GM19324 (cell line): Measurements from ENCODE around the gene NFE2.
"Not testable (repeated sequence)": the region's sequence is repeated elsewhere in the genome, so short reads cannot be mapped to it uniquely, and the experiment has no call there.

Experiments
- ATAC-seq: cut with Tn5 transposase; IDR thresholded peaks from one replicate; pipeline ENCODE4 v1.9.1; 2021; ENCODE audit warnings: mild to moderate bottlenecking, moderate library complexity; ENCODE audit not compliant: unreplicated experiment, low FRiP score

Gene NFE2

DNA sequence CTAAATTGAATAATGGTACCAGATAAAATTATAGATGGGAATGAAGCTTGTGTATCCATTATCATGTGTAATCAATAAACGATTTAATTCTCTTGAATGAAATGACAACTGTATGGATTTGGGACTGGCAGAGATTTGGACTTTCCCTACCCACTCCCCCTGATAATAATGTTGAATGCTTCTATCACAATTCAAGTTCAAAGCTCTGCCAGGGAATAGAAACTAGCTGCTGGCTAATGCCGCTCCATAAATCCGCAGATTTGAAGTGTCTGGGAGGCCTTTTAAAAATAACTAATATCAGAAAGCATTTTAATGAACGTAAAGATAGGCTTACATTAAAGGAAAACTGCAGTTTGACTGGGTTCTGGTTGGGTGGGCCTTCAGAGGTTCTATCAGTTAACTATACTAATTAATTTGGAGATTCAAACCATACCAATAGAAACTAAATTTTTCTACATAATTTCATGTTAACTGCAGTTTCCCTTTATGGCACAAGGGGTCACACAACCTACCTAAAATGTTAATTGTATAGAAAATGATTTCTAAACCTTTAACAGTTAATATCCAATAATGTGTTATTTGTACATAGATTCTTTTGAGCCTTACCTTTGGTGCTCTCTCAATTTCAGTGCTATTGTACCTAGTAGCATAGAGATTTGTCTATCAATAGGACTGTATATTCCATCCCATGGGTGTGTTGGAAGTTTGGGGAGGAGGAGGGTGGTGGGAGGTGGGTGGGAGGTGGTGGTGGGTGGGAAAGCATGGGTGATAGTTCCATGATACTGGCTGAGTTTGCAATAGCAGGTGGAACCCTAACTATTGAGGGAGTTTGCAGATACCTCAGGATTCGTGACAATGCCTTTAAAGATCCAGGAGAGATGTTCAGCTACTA, 15.4 kb downstream of the NFE2 start:
- no peak for ATAC-seq

DNA sequence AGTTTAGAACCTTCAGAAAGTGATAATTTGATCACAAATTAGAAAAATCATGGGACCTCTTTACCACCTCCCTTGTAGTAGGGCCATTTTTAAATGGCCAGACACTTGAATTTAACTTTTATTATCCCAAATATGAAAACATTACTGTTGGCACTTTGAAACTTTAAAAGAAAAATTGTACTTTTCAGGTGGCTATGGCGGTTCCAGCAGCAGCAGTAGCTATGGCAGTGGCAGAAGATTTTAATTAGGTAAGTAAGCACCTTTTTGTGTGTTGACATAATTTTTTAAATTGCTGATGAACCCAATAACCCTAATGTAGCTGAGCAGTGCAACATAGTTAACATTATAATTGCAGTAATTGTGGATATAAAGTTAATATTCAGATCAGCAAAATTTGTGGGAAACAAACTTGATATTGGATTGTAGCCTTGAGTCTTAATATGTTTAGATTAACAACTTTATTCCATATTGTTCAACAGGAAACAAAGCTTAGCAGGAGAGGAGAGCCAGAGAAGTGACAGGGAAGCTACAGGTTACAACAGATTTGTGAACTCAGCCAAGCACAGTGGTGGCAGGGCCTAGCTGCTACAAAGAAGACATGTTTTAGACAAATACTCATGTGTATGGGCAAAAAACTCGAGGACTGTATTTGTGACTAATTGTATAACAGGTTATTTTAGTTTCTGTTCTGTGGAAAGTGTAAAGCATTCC, 16.6 kb downstream of the NFE2 start:
- not testable (repeated sequence) for ATAC-seq

DNA sequence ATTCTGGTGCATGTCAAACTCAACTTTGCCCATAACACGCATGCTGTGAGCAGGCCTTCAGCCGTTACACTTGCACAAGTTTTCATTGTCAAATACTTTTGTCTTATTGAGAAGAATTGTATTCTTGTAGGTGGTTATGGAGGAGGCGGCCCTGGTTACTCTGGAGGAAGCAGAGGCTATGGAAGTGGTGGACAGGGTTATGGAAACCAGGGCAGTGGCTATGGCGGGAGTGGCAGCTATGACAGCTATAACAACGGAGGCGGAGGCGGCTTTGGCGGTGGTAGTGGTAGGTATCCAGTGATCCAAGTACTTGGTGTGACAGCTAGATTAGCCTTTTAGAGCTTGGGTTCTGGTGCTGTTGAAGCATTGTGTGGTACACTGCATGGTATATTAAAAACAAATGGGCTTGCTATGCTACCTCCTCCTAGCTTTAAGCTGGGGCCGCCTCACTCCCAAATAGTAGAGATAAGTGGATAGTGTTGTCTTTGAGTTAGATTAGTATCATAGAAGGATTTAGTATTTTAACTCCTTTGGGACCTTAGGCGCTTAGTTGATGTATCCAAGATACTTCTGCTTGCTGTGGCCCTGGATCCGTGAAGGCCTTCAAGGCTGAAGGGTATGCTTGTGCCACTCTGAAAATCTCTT, 17.7 kb downstream of the NFE2 start:
- no peak for ATAC-seq

DNA sequence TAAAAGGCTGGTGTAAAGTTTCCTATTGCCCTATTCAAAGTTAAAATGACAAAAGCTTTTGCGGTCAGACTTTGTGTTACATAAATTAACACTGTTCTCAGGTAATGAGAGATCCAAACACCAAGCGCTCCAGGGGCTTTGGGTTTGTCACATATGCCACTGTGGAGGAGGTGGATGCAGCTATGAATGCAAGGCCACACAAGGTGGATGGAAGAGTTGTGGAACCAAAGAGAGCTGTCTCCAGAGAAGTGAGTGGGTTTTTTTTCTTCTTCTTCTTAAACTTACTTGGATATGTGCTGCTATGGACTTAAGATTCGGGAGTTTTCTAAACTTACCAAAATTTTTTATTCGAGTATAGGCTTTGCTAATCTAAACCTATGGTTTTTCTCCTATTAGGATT, 19.1 kb downstream of the NFE2 start:
- not testable (repeated sequence) for ATAC-seq

DNA sequence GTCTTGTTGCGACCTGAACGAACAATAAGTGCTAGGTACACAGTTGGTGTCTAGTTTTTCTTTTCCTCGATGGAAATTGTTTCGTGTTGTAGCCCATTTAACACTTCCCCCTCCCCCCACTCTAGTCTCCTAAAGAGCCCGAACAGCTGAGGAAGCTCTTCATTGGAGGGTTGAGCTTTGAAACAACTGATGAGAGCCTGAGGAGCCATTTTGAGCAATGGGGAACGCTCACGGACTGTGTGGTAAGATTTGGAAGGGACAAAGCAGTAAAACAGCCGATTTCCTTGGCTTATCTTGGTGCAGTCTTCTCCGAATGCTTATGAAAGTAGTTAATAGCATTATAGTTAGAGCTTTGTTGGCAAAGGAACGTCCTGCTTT, 19.6 kb downstream of the NFE2 start:
- ATAC-seq: not testable (repeated sequence)

DNA sequence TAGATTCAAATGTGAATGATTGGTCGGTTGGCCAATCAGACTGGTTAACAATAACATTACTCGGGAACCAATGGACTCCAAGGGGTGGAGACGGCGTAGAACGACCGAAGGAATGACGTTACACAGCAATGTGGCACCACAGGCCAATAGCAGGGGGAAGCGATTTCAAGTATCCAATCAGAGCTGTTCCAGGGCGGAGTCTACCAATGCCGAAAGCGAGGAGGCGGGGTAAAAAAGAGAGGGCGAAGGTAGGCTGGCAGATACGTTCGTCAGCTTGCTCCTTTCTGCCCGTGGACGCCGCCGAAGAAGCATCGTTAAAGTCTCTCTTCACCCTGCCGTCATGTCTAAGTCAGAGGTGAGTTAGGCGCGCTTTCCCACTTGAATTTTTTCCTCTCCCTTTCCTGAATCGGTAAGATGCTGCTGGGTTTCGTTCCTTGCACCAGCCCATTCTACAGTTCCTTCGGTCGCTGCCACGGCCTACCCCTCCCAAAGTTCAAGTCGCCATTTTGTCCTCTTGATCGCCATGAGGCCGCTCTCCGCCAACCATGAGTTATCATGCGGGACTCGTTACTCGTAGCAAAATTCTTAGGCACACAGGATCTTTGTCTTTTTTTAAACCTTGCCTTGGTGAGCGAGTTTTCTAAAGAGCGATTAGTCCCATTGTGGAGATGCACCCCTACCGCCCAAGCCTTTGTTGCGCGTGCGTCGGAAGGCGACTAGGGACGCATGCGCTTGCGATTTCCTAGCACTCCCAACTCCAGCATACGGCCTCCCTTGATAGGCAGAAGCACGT, 20.2 kb downstream of the NFE2 start, which contains the start of gene HNRNPA1:
Gene HNRNPA1 (plus strand): TSS at position 259 of the 793 bp plus-strand sequence. CDS start 82 bp downstream, at position 341.
- peak; percentile 91 for ATAC-seq

DNA sequence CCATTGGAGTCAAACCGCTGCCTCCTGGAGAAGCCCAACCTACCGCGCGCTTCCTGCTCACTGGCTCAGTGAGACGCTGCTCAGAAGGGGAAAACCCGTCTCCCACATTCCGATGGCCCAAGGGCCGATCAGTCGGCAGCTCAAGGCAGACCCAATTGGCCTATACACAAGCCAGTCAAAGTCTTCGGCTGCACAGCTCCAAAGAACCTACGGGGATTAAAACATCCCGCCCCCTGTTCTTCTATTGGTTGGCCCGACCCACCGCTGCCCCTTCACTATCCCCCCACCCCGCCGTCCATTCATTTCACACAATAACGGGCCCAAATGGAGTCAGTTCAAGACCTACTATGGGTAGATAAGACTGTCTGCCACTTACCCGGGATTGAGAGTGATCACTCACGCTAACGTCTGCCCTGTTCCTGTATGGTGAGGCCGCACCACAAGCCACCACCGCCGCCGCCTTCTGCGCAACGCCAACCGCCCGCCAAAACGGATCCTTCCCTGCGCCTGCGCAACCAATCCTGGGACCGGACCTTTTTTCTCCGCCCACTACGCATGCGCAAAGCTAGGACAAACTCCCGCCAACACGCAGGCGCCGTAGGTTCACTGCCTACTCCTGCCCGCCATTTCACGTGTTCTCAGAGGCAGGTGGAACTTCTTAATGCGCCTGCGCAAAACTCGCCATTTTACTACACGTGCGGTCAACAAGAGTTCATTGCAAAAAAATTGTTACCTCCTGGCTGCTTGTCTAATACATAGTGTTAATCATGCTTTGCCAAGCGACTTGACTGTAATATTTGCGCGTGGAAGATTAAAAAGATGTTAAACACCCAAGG, 21.0 kb downstream of the NFE2 start, which contains the start of gene CBX5:
Gene CBX5 (minus strand): TSS at position 491 of the 836 bp plus-strand sequence. CDS start 22,472 bp downstream, outside the sequence.
- ATAC-seq: peak; percentile 69

DNA sequence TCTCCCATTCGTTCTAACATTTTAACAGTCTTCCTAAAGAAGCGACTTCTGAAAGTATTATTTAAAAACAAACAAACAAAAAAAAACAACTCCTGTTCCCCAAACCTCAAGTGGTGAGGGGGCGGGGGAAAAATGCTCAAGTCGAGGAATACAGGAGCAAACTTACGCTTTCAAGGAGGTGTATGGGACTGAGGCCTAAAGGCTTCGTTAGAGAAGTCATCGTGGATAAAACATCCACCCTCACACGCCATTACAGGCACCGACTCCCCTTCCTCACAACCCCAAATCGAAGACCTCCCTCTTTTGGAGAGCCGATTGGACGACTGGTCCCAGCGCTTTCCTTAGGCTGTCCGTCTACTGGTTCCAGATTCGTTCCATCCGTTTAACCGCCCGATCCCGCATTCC, 21.6 kb downstream of the NFE2 start:
- ATAC-seq: no peak

DNA sequence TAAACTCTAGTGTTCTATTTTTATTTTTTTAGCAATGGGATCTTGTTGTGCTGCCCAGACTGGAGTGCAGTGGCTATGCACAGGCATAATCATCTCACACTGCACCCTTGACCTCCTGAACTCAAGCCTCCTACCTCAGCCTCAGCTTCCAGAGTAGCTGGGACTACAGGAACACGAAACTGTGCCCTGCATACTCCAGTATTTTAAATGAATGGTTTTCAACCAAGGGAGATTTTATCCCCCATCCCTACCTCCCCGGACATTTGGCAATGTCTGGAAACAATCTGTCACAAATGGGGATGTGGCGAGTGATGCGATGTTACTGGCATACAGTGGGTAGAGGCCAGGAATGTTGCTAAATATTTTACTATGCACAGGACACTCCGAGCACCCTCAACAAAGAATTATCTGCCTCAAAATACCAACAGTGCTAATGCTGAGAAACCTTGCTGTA, 23.0 kb downstream of the NFE2 start:
- no peak for ATAC-seq

DNA sequence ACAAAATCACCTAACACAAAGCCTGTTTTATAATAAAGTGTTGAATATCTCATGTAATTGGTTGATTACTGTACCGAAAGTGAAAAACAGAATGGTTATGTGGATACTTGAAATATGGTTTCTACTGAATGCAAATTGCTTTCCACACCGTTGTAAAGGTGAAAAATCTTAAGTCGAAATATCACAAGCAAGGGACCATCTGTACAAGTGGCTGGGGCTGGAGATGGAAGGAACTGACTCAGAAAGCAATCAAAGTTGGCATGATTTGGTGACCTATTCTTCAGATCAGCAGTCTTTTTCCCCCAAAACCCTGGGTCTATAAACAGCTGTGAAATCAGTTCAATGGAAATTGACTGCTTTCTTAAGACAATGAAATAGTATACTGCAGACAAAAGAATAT, 24.4 kb downstream of the NFE2 start:
- no peak for ATAC-seq

DNA sequence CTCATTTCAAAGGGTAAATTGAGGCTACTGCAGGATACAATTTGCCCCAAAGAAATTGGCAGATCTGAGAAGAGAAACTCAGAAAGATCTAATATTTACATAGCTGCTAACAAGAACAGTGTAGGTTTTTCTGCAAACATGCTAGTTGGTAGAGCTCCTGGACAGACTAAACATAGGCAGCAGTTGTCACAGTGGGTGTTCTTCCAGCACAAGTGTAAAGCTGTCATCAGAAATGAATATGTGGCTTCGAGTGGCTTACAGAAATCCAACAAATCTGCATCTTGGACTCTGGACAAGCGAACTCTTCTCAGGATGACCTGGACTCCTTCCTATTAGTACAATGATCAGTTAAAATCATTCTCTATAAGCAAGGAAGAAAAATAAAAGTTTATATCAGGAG, 26.8 kb downstream of the NFE2 start:
- ATAC-seq: no peak

DNA sequence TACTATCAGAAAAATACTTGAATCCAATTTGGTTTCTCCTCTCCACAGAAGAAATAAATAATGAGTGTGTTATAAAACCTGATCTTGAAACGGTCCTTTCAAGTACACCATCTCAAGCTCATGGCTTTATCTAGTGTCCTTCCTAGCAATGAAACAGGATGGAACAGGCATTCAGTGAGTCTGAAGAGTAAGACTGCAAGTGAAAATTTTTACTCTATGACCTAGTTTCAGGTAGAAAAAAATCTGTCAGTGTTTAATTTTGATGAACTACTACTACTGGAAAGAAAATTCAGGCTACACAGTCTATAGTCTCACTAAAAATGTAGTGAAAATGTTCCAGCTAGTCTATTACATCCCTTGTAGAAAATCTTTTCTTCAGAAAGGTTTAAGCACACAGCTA, 28.6 kb downstream of the NFE2 start:
- no peak for ATAC-seq

DNA sequence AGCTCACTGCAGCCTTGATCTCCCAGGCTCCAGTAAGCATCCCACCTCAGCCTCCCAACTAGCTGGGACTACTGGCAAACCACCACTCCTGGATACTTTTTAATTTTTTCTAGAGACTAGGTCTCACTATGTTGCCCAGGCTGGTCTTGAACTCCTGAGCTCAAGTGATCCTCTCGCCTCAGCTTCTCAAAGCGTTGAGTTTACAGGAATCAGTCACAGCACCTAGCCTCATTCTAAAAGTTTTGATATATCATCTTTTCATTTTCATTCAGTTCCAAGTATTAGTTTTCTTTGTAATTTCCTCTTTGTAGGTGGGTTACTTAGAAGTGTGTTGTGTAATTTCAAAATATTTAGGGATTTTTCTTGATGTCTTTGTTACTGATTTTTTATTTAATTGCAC, 30.5 kb downstream of the NFE2 start:
- ATAC-seq: no peak

DNA sequence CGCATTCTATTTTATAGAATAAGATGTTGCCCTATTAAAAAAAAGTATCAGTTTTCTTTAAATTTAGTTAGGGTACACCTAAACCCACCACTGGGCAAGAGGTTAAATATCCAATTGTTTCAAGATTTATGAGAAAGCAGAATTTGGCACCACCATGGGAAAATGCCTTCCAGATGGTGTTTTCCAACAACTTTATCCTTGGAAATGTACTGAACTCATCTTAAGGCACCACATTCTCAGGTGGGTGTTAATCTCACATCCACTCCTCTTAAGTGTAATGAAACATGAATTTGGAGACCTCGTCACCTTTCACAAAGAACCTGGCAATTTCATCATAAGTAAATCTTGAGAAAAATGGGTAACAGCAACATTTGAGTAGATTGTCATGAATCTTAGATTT, 34.0 kb downstream of the NFE2 start:
- ATAC-seq: no peak

DNA sequence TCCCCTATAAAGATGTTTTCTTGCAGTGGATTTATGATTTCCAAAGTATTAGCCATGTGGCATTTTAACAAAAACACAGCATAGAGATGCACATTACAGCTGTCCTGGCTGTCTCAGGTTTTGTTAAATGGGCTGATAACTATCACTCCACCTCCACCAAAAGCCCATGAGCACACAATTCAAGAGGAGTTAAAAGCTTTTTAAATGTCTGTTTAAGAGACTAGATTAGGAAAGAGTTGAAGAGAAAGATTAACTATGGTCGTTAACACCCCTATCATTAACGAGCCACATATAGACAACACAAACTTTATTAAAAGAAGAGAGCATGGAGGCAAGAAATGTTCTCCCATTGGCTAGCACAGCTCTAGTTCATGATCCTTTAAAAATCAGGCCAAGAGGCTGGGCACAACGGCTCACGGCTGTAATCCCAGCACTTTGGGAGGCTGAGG, 35.4 kb downstream of the NFE2 start:
- ATAC-seq: no peak

DNA sequence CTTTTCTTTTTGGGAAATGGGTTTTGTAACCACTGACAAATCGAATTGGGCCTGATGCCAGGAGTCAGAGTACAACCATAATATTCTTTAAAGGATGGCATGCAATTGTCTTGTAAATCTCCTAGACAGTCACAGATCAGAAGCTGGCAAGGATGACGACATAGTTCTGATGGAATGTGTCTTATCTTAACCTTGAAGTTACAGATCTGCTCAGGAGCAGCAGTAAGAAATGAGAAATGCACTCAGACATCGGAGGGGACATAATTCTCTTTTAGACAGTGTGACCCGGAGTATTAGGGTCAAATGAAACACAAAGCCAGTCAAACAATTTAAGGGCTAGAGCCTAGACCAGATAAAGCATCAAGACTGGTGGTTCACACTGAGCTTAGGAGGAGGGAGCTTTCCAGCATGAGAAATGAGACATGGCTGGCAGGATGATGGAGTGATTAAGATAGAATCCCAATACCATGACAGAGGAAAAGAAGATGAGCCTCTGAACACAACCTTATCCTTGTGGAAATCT, 38.4 kb downstream of the NFE2 start:
- no peak for ATAC-seq

DNA sequence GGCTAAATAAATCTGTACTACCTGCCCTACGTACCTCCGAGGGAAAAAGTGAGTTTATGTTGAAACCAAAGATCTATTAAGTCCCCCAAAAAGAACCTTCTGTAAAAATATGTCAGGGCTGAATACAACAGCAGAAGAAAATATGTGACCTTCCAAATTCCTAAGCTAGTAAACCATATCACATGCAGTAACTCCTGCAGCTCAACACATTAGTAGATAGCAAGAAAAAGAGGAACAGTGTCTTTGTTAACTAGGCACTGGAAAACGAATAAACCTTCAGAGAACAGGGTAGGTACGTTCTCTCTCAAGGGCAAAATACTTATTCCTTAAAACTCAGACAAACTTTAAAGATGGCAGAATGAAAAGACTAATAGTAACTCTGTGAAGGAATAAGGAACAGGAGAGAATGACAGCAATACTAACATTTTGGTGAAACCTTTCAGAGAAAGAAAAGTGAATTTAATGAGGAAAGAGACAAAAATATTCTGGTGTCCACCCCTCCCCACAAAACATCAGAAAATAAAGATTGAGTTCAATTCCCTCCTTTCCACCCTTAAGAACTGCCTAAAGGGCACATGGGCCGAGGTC, 38.9 kb downstream of the NFE2 start:
- no peak for ATAC-seq

DNA sequence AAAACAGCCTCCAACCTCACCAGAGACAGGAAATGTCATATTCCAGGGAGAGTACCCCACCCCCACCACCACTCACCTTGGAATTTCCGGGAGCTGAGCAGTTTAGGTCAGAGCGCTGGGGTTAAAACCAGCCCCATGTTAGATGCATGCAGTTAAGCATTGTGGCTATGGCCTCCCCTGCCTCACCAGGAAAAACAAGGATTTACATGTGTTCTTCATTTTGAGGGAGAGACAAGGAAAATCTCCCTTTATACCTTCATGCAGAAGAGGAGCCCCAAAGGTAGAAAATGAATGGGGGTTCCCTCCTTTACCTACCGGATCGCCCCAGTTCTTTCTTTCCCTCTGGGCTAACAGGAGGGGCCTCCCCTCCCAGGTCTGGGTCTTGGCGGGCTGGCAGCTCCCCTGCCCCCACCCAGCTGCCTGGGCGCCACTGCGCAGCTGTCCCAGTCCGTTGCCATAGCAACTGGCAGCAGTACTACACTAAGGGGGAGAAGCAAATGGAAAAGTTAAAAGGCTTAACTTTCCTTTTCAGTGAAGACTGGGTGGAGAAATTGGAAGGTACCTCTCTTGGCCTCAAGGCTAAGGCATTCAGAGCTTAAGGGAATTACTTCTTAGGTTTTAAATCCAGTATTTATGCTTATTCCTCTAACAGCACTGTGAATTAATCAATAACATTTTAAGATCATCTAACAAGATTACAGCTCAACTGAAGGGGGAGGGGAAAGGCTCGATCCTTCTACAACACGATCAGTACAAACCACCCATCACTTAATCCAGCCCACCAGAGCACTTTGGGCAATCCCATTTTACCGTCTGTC, 41.4 kb downstream of the NFE2 start:
- ATAC-seq: peak; percentile 69
